ENCODE measurements around the gene MYO1G.

DNA sequence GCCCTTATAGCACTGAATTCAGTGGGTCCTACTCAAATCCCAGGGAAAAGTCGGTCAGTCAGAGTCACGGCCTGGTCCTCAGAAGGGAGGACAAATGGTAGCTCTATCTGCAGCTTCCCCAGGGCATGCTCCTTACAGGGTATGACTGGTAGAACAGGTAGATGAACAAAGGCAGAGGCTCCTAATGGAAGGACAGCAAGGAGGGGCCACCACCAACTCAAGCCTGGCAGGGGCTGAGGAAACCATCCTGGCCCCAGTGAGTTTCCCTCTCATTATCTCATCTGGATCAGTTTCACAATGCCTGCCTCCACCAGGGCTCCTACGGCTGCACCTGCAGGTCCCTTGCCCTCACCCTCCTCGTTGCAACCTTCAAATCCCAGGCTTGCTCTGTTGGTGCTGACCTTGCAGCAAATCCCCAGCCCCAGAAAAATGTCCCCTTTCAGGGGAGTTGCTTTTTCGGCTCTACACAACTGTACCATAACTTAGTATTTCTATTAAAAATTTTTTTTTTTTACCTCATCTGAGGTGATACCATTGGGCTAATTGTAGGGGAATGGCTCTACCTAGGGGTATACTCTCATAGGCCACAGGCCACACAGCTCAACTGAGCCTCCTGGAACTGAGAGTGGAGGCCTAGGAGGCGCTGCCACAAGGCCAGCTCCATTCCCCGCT is 2.4 kb upstream of the MYO1G start:
- TF ChIP-seq, protein P1, sequence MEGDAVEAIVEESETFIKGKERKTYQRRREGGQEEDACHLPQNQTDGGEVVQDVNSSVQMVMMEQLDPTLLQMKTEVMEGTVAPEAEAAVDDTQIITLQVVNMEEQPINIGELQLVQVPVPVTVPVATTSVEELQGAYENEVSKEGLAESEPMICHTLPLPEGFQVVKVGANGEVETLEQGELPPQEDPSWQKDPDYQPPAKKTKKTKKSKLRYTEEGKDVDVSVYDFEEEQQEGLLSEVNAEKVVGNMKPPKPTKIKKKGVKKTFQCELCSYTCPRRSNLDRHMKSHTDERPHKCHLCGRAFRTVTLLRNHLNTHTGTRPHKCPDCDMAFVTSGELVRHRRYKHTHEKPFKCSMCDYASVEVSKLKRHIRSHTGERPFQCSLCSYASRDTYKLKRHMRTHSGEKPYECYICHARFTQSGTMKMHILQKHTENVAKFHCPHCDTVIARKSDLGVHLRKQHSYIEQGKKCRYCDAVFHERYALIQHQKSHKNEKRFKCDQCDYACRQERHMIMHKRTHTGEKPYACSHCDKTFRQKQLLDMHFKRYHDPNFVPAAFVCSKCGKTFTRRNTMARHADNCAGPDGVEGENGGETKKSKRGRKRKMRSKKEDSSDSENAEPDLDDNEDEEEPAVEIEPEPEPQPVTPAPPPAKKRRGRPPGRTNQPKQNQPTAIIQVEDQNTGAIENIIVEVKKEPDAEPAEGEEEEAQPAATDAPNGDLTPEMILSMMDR (IDR thresholded peaks at IDR 0.05), result no peak
- no peak for TF ChIP-seq POLR2A (IDR thresholded peaks at IDR 0.05)
